HepG2 (cell line): ENCODE results near the gene PEPD. TPM values are rescaled to one million over a fixed set of nuclear protein-coding genes. Genes with fewer than 3 reads are reported as not detected.
A peak's percentile ranks its signal among the peaks of the same experiment; 100 is the strongest.

Source experiments
- JDP2 ChIP-seq: sonication (generic); formaldehyde crosslinking; IDR thresholded peaks from 2 replicates; pipeline ENCODE4 v1.8.1; 2022; ENCODE audit warnings: missing genetic modification reagents, borderline replicate concordance
- KAT2B ChIP-seq: fragments of 150-350 bp; IDR thresholded peaks from 2 replicates; pipeline ENCODE4 v1.6.1; 2014; ENCODE audit warnings: low read depth, low read length, borderline replicate concordance
- MAZ ChIP-seq, 2 experiments: sonication (generic) in 1 of 2; formaldehyde crosslinking in 1 of 2; IDR thresholded peaks; 2 replicates each; pipeline versions ENCODE4 v1.5.0 to v1.6.1; 2012 to 2020; ENCODE audit warnings: low read depth in 2 of 2, mild to moderate bottlenecking in 2 of 2, borderline replicate concordance in 1 of 2, improper control_type of control experiment in 1 of 2, low read length in 1 of 2, missing genetic modification reagents in 1 of 2, moderate library complexity in 1 of 2
- SPEN ChIP-seq: sonication (generic); formaldehyde crosslinking; IDR thresholded peaks from 2 replicates; pipeline ENCODE4 v1.5.1; 2020; ENCODE audit warnings: low read depth, mild to moderate bottlenecking, missing genetic modification reagents
- SYNCRIP ChIP-seq: fragments of 200-400 bp; formaldehyde crosslinking; IDR thresholded peaks from 2 replicates; pipeline ENCODE4 v1.6.1; 2018; ENCODE audit warnings: mild to moderate bottlenecking, low read depth, low read length; ENCODE audit not compliant: insufficient read depth
- TBL1XR1 ChIP-seq: fragments of 150-350 bp; IDR thresholded peaks from 2 replicates; pipeline ENCODE4 v1.6.1; 2014; ENCODE audit warnings: borderline replicate concordance, low read length; ENCODE audit not compliant: partially characterized antibody
- TRIM24 ChIP-seq: sonication (generic); formaldehyde crosslinking; IDR thresholded peaks from 2 replicates; pipeline ENCODE4 v1.8.0; 2022; ENCODE audit warnings: mild to moderate bottlenecking, missing genetic modification reagents
- XRCC5 ChIP-seq: fragments of 200-400 bp; formaldehyde crosslinking; optimal IDR thresholded peaks from 2 replicates; pipeline ENCODE3; 2017; ENCODE audit warnings: mild to moderate bottlenecking, low read length
- ZBTB38 ChIP-seq: sonication (generic); formaldehyde crosslinking; IDR thresholded peaks from 2 replicates; pipeline ENCODE4 v1.5.1; 2020; ENCODE audit warnings: mild to moderate bottlenecking, missing genetic modification reagents
- ZNF263 ChIP-seq: sonication (generic); formaldehyde crosslinking; IDR thresholded peaks from 2 replicates; pipeline ENCODE4 v1.4.0; 2020; ENCODE audit warnings: missing genetic modification reagents
- ZNF441 ChIP-seq: sonication (generic); formaldehyde crosslinking; IDR thresholded peaks from 2 replicates; pipeline ENCODE4 v1.7.0; 2021; ENCODE audit warnings: missing genetic modification reagents, borderline replicate concordance
- ZNF598 ChIP-seq: sonication (generic); formaldehyde crosslinking; IDR thresholded peaks from 2 replicates; pipeline ENCODE4 v1.5.1; 2020; ENCODE audit warnings: mild to moderate bottlenecking, missing genetic modification reagents, borderline replicate concordance
- ZNF768 ChIP-seq: sonication (generic); formaldehyde crosslinking; IDR thresholded peaks from 2 replicates; pipeline ENCODE4 v1.4.0; 2020; ENCODE audit warnings: missing genetic modification reagents
- polyA plus RNA-seq, 8 experiments: library from polyadenylated mRNA; depleted of rRNA in 3 of 8; stranded (reverse) in 7 of 8; unstranded in 1 of 8; fragments of >200 nt; fragmentation: Illumina TruSeq in 4 of 8; extraction: Trizol in 4 of 8; gene quantifications; 2 replicates each; pipeline versions ENCODE4 v1.2.1 to v1.2.3, GENCODE V29; 2011 to 2016; ENCODE audit warnings: low read depth in 4 of 8, missing spikeins in 1 of 8, mixed read lengths in 1 of 8; ENCODE audit not compliant: insufficient read depth in 1 of 8
- total RNA-seq, 5 experiments: library from RNA; depleted of rRNA; stranded (reverse); fragments of >200 nt; fragmentation: Illumina TruSeq; extraction: Trizol; gene quantifications; 2 replicates each; pipeline ENCODE4 v1.2.3, GENCODE V29; 2016; ENCODE audit warnings: low read depth in 1 of 5
- TF ChIP-seq, protein P1 (sequence below): sonication (generic); formaldehyde crosslinking; IDR thresholded peaks from 2 replicates; pipeline ENCODE4 v1.4.0; 2020; ENCODE audit warnings: missing genetic modification reagents

PEPD gene
- total and polyA plus RNA-seq, 2 of the 13 experiments (the other 11 are each of a cell fraction or from before 2014, with no cell fraction given): 60.7 to 75.1 TPM

GRCh38 chr19:33430674-33431277, 90.8 kb downstream of the PEPD start (continued):
- TF ChIP-seq ZNF441 (no peak), JDP2 (CRISPR knock-in tag) (no peak), SPEN (no peak), XRCC5 (peak; percentile 57), SYNCRIP (no peak), ZBTB38 (CRISPR knock-in tag) (no peak), TBL1XR1 (no peak), ZNF598 (CRISPR knock-in tag) (0 out of 2 replicates have a peak, but pooled peaks have one; percentile 34), MAZ (IDR thresholded peaks at IDR 0.05; ENCODE audit: borderline replicate concordance, low read depth, low read length) (no peak), MAZ (CRISPR knock-in tag; IDR thresholded peaks at IDR 0.05; ENCODE audit: low read depth) (no peak), ZNF768 (CRISPR knock-in tag) (peak; percentile 80; the same call in 1 of the 2 replicates), ZNF263 (CRISPR knock-in tag) (no peak), KAT2B (no peak), TRIM24 (CRISPR knock-in tag) (no peak)
- TF ChIP-seq, protein P1, sequence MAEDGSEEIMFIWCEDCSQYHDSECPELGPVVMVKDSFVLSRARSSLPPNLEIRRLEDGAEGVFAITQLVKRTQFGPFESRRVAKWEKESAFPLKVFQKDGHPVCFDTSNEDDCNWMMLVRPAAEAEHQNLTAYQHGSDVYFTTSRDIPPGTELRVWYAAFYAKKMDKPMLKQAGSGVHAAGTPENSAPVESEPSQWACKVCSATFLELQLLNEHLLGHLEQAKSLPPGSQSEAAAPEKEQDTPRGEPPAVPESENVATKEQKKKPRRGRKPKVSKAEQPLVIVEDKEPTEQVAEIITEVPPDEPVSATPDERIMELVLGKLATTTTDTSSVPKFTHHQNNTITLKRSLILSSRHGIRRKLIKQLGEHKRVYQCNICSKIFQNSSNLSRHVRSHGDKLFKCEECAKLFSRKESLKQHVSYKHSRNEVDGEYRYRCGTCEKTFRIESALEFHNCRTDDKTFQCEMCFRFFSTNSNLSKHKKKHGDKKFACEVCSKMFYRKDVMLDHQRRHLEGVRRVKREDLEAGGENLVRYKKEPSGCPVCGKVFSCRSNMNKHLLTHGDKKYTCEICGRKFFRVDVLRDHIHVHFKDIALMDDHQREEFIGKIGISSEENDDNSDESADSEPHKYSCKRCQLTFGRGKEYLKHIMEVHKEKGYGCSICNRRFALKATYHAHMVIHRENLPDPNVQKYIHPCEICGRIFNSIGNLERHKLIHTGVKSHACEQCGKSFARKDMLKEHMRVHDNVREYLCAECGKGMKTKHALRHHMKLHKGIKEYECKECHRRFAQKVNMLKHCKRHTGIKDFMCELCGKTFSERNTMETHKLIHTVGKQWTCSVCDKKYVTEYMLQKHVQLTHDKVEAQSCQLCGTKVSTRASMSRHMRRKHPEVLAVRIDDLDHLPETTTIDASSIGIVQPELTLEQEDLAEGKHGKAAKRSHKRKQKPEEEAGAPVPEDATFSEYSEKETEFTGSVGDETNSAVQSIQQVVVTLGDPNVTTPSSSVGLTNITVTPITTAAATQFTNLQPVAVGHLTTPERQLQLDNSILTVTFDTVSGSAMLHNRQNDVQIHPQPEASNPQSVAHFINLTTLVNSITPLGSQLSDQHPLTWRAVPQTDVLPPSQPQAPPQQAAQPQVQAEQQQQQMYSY (CRISPR knock-in tag): no peak
